Caco-2 (cell line): ENCODE data around the gene DDX46. TPM values are rescaled to one million over a fixed set of nuclear protein-coding genes. Genes with fewer than 3 reads are reported as not detected.

ENCODE experiments used
- BruUV-seq: library from RNA; stranded (reverse); fragments of 400-500 nt; replicated peaks from 2 replicates; lab custom pipeline; 2021; lab: Mats Ljungman, UMichigan
- CTCF ChIA-PET: fragments of 300-600 bp; sonication (Branson Sonifier 250); formaldehyde crosslinking; loops from one replicate; lab custom pipeline; 2022; ENCODE audit warnings: antibody characterized with exemption; lab: Charles Lee
- POLR2A ChIA-PET: fragments of 300-600 bp; sonication (Branson Sonifier 250); formaldehyde crosslinking; loops from one replicate; lab custom pipeline; 2022; ENCODE audit warnings: antibody characterized with exemption; lab: Charles Lee
- DNase-seq, 2 experiments: peaks; one replicate each; pipeline versions ENCODE4 v3.0.0 to v3.0.0-alpha.2; 2020 to 2022
- H3K27me3 ChIP-seq: replicated peaks from 2 replicates; pipeline ENCODE4 v1.6.0; 2011; ENCODE audit warnings: low read length; ENCODE audit not compliant: control insufficient read depth, insufficient read depth
- H3K36me3 ChIP-seq: 2 replicates; pipeline ENCODE4 v1.5.1; 2011; ENCODE audit warnings: low read length; ENCODE audit not compliant: control insufficient read depth, insufficient read depth
- H3K4me1 ChIP-seq: fragments of 250-450 bp; sonication (Bioruptor Pico); 2 replicates; pipeline ENCODE4 v1.5.1; 2020; ENCODE audit warnings: mild to moderate bottlenecking
- H3K4me3 ChIP-seq: 2 replicates; pipeline ENCODE4 v1.5.1; 2011; ENCODE audit warnings: low read depth, mild to moderate bottlenecking, control low read depth, low read length
- H3K9me3 ChIP-seq: fragments of 250-450 bp; sonication (Bioruptor Pico); 2 replicates; pipeline ENCODE4 v1.5.1; 2020; ENCODE audit warnings: mild to moderate bottlenecking, moderate library complexity
- H3K27ac Mint-ChIP-seq: one replicate; pipeline ENCODE4 v1.8.0; 2022; ENCODE audit warnings: mixed read lengths; ENCODE audit not compliant: unreplicated experiment
- H3K27me3 Mint-ChIP-seq: one replicate; pipeline ENCODE4 v1.8.0; 2022; ENCODE audit warnings: mixed read lengths; ENCODE audit not compliant: insufficient read depth, unreplicated experiment
- H3K36me3 Mint-ChIP-seq: one replicate; pipeline ENCODE4 v1.8.0; 2022; ENCODE audit warnings: mild to moderate bottlenecking, mixed read lengths; ENCODE audit not compliant: insufficient read depth, unreplicated experiment
- H3K4me1 Mint-ChIP-seq: one replicate; pipeline ENCODE4 v1.8.0; 2022; ENCODE audit warnings: low read depth, mixed read lengths; ENCODE audit not compliant: unreplicated experiment
- H3K4me3 Mint-ChIP-seq: one replicate; pipeline ENCODE4 v1.8.0; 2022; ENCODE audit warnings: mild to moderate bottlenecking, moderate library complexity, mixed read lengths; ENCODE audit not compliant: unreplicated experiment
- H3K9me3 Mint-ChIP-seq: one replicate; pipeline ENCODE4 v1.8.0; 2022; ENCODE audit warnings: mixed read lengths; ENCODE audit not compliant: unreplicated experiment
- intact Hi-C: fragments of 100-400 bp; cut with micrococcal nuclease; formaldehyde crosslinking; loops from one replicate; pipeline ENCODE4 v1.10.0; 2022; ENCODE audit not compliant: unreplicated experiment
- total RNA-seq: library from RNA; stranded (reverse); gene quantifications from 2 replicates; pipeline ENCODE4 v1.2.3, GENCODE V29; 2022
- TF ChIP-seq, protein P1 (sequence below), 2 experiments: fragments of 200-600 bp in 1 of 2; IDR thresholded peaks; 1 replicate in 1 of 2; 2 replicates in 1 of 2; pipeline versions ENCODE4 v1.5.1 to v1.8.0; 2011 to 2022; ENCODE audit warnings: antibody characterized with exemption in 1 of 2, control low read depth in 1 of 2, inconsistent platforms in 1 of 2, low read depth in 1 of 2, low read length in 1 of 2, mild to moderate bottlenecking in 1 of 2, moderate library complexity in 1 of 2; ENCODE audit not compliant: insufficient read depth in 1 of 2, severe bottlenecking in 1 of 2, unreplicated experiment in 1 of 2

Gene DDX46
- total RNA-seq, 1 experiment from 2014 or later, result 96.1 TPM

- TF ChIP-seq, protein P1, sequence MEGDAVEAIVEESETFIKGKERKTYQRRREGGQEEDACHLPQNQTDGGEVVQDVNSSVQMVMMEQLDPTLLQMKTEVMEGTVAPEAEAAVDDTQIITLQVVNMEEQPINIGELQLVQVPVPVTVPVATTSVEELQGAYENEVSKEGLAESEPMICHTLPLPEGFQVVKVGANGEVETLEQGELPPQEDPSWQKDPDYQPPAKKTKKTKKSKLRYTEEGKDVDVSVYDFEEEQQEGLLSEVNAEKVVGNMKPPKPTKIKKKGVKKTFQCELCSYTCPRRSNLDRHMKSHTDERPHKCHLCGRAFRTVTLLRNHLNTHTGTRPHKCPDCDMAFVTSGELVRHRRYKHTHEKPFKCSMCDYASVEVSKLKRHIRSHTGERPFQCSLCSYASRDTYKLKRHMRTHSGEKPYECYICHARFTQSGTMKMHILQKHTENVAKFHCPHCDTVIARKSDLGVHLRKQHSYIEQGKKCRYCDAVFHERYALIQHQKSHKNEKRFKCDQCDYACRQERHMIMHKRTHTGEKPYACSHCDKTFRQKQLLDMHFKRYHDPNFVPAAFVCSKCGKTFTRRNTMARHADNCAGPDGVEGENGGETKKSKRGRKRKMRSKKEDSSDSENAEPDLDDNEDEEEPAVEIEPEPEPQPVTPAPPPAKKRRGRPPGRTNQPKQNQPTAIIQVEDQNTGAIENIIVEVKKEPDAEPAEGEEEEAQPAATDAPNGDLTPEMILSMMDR (IDR thresholded peaks at IDR 0.05; ENCODE audit: insufficient read depth in 1 of 2, low read depth in 1 of 2, low read length in 1 of 2, severe bottlenecking in 1 of 2, unreplicated experiment in 1 of 2), result no peak
- no peak for DNase-seq
- Mint-ChIP-seq H3K4me1 (no peaks in the 10 kb centered on the region), H3K27me3 (no peaks in the 10 kb centered on the region), H3K4me3 (no peak overlapping the region), H3K36me3 (peaks cover 17% of the 10 kb centered on the region), H3K9me3 (no peaks in the 10 kb centered on the region), H3K27ac (no peak overlapping the region)
- BruUV-seq, result no TSS peak
- no peaks in the 10 kb centered on the region for H3K27me3 ChIP-seq
- CTCF ChIA-PET, result no interaction called here
- no peak overlapping the region for H3K4me3 ChIP-seq
- intact Hi-C loops, result loop anchor here (10.0 kb wide), 1 partner anchor 561 kb away; the partner anchor contains the start of gene SKP1
- H3K9me3 ChIP-seq, result no peaks in the 10 kb centered on the region
- POLR2A ChIA-PET, result interaction anchor here (0.5 kb wide), 1 partner anchor 172 kb away, joined by 9 read pairs; no protein-coding TSS in a partner anchor
- no peaks in the 10 kb centered on the region for H3K4me1 ChIP-seq
- H3K36me3 ChIP-seq, result no peaks in the 10 kb centered on the region
Measured at GRCh38 chr5:134736173-134736812, 22.3 kb upstream of the DDX46 start.

DNA sequence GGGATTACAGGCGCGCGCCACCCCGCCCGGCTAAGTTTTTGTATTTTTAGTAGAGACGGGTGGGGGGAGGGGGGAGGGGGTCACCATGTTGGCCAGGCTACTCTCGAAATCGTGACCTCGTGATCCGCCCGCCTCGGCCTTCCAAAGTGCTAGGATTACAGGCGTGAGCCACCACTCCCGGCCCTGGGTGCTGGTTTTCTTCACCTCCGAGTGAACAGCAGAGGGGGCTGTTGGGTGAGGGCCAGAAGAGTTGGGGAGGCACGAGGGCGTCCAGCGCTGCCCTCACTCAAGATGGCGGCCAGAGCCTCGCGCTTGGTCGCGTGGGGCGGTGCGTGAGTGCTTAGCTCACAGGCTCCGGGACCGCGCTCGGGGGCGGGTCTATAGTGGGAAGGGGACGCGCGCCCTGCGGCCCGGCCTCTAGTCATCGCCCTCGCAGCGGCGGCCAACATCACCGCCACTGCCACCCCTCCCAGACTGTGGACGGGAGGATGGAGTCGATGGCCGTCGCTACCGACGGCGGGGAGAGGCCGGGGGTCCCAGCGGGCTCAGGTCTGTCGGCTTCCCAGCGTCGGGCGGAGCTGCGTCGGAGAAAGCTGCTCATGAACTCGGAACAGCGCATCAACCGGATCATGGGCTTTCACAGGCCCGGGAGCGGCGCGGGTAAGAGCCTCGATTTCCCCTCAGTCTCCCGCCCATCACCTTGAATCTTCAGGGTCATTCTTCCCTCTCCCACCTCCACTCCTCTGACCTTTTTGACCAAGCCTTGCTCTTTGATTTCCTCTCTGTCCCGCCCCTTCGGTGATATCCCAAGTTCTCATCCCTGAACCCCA lies 20.2 kb upstream of the DDX46 start, which contains the start of gene CAMLG:
TSS of gene CAMLG (plus strand) at position 416 of the 830 bp plus-strand sequence. CDS start at position 489, 73 bp downstream.
- peak within 1 kb of the TSS; percentile 69 for H3K4me3 ChIP-seq
- H3K9me3 ChIP-seq, result no peaks in the 10 kb centered on the region
- no peaks in the 10 kb centered on the region for H3K4me1 ChIP-seq
- no TSS peak for BruUV-seq
- no peaks in the 10 kb centered on the region for H3K27me3 Mint-ChIP-seq
- H3K36me3 ChIP-seq, result no peaks in the 10 kb centered on the region; the same call in 1 of the 2 replicates
- no peaks in the 10 kb centered on the region for H3K27me3 ChIP-seq
- ChIA-PET CTCF (interaction anchor here (0.6 to 3.2 kb wide), 11 partner anchors 20 to 728 kb away, joined by 3 to 17 read pairs (median 4); partner anchors contain the start of genes C5orf24, DDX46, PCBD2 and SEC24A), POLR2A (interaction anchor here (0.5 to 1.8 kb wide), 7 partner anchors 10 to 1401 kb away, joined by 3 to 8 read pairs (median 3); partner anchors contain the start of genes C5orf24, DDX46 and PCBD2)
- H3K4me3 Mint-ChIP-seq, result peak within 1 kb of the TSS; percentile 99
- intact Hi-C loops, result loop anchor here (1.0 to 10.0 kb wide), 3 partner anchors 106 to 564 kb away; partner anchors contain the start of genes C5orf24, PCBD2 and SKP1
- H3K27ac Mint-ChIP-seq, result peak within 1 kb of the TSS; percentile 91
- TF ChIP-seq, protein P1 (IDR thresholded peaks at IDR 0.05; ENCODE audit: insufficient read depth in 1 of 2, low read depth in 1 of 2, low read length in 1 of 2, severe bottlenecking in 1 of 2, unreplicated experiment in 1 of 2), result peak; percentile 83 to 88
- no peaks in the 10 kb centered on the region for H3K9me3 Mint-ChIP-seq
- no peaks in the 10 kb centered on the region for H3K4me1 Mint-ChIP-seq
- peaks cover 17% of the 10 kb centered on the region for H3K36me3 Mint-ChIP-seq
- peak; percentile 98 to 99 for DNase-seq
